ENCODE data around the gene WNT7B.

WNT7B gene

GRCh38 chr22:45969801-45970470 is 7.0 kb downstream of the WNT7B start:
- DNase-seq, result no peak

- DNase-seq, result no peak
These were observed 7.6 kb downstream of the WNT7B start for GRCh38 chr22:45969414-45969799.

- no peak for DNase-seq
These were observed 8.1 kb downstream of the WNT7B start for GRCh38 chr22:45968751-45969413.

GRCh38 chr22:45968003-45968650 is 8.8 kb downstream of the WNT7B start:
- DNase-seq, result no peak

GRCh38 chr22:45966895-45967365 is 10.0 kb downstream of the WNT7B start:
- no peak for DNase-seq

GRCh38 chr22:45966320-45966894 is 10.6 kb downstream of the WNT7B start:
- no peak for DNase-seq

GRCh38 chr22:45965563-45965962 is 11.4 kb downstream of the WNT7B start:
- no peak for DNase-seq

GRCh38 chr22:45964926-45965527 is 11.9 kb downstream of the WNT7B start:
- no peak for DNase-seq

- no peak for DNase-seq
These were observed 12.6 kb downstream of the WNT7B start for GRCh38 chr22:45964372-45964771.

GRCh38 chr22:45963821-45964220 is 13.1 kb downstream of the WNT7B start:
- DNase-seq, result no peak

GRCh38 chr22:45962756-45963324 is 14.1 kb downstream of the WNT7B start:
- no peak for DNase-seq

GRCh38 chr22:45962434-45962718 is 14.6 kb downstream of the WNT7B start:
- no peak for DNase-seq

- no peak for DNase-seq
These were observed 15.1 kb downstream of the WNT7B start for GRCh38 chr22:45961679-45962433.

- no peak for DNase-seq
These were observed 16.2 kb downstream of the WNT7B start for GRCh38 chr22:45960477-45961386.

GRCh38 chr22:45959719-45960476 is 17.1 kb downstream of the WNT7B start:
- DNase-seq, result no peak

- no peak for DNase-seq
These were observed 18.0 kb downstream of the WNT7B start for GRCh38 chr22:45958971-45959370.

GRCh38 chr22:45957826-45958225 is 19.1 kb downstream of the WNT7B start:
- DNase-seq, result no peak

GRCh38 chr22:45953178-45953577 is 23.8 kb downstream of the WNT7B start:
- no peak for DNase-seq

- DNase-seq, result no peak
These were observed 24.4 kb downstream of the WNT7B start for GRCh38 chr22:45952553-45952952.

GRCh38 chr22:45952151-45952550 is 24.8 kb downstream of the WNT7B start:
- no peak for DNase-seq

GRCh38 chr22:45949891-45950290 is 27.1 kb downstream of the WNT7B start:
- DNase-seq, result no peak
